ENCODE measurements around the gene EVI5L.

EVI5L gene

GRCh38 chr19:7910321-7911161 is 80.5 kb downstream of the EVI5L start:
- TF ChIP-seq CTCF (IDR thresholded peaks at IDR 0.05; ENCODE audit: low read depth, low read length): no peak
- DNase-seq (ENCODE audit: extremely low read depth, low read depth): no peak

GRCh38 chr19:7911508-7912143 is 81.6 kb downstream of the EVI5L start:
- TF ChIP-seq CTCF (IDR thresholded peaks at IDR 0.05; ENCODE audit: low read depth, low read length): no peak
- no peak for DNase-seq (ENCODE audit: extremely low read depth, low read depth)

- DNase-seq (ENCODE audit: extremely low read depth, low read depth): no peak
- TF ChIP-seq CTCF (IDR thresholded peaks at IDR 0.05; ENCODE audit: low read depth, low read length): no peak
Observed at GRCh38 chr19:7912144-7912696, 82.2 kb downstream of the EVI5L start.

- TF ChIP-seq CTCF (IDR thresholded peaks at IDR 0.05; ENCODE audit: low read depth, low read length): no peak
Observed at GRCh38 chr19:7912697-7913564, 82.9 kb downstream of the EVI5L start.

GRCh38 chr19:7913652-7914051 is 83.6 kb downstream of the EVI5L start:
- DNase-seq (ENCODE audit: extremely low read depth, low read depth): no peak
- no peak for TF ChIP-seq CTCF (IDR thresholded peaks at IDR 0.05; ENCODE audit: low read depth, low read length)

More at GRCh38 chr19:7912697-7913564, 82.9 kb downstream of the EVI5L start:
- no peak for DNase-seq (ENCODE audit: extremely low read depth, low read depth)

GRCh38 chr19:7914099-7914498 is 84.1 kb downstream of the EVI5L start:
- TF ChIP-seq CTCF (IDR thresholded peaks at IDR 0.05; ENCODE audit: low read depth, low read length): no peak
- no peak for DNase-seq (ENCODE audit: extremely low read depth, low read depth)

Data from AG09319 (cell line).